ENCODE results near the gene SLCO2B1. TPM values are rescaled to one million over a fixed set of nuclear protein-coding genes. Genes with fewer than 3 reads are reported as not detected.

Gene SLCO2B1
- total RNA-seq, 1 experiment from 2014 or later = 277 TPM

GRCh38 chr11:75201771-75202170 lies 50.9 kb downstream of the SLCO2B1 start:
- Mint-ChIP-seq H3K4me1 (ENCODE audit: low read depth, unreplicated experiment) (peaks cover 16% of the 10 kb centered on the region), H3K9me3 (ENCODE audit: unreplicated experiment) (no peaks in the 10 kb centered on the region), H3K27ac (ENCODE audit: unreplicated experiment) (no peak overlapping the region), H3K4me3 (ENCODE audit: unreplicated experiment) (no peak overlapping the region), H3K36me3 (ENCODE audit: insufficient read depth, unreplicated experiment) (peaks cover 28% of the 10 kb centered on the region), H3K27me3 (ENCODE audit: insufficient read depth, unreplicated experiment) (no peaks in the 10 kb centered on the region)
- no TSS peak for BruUV-seq (replicated peaks)
- intact Hi-C loops (cut with micrococcal nuclease; ENCODE audit: unreplicated experiment) = no loop called here
- no peak overlapping the region for H3K4me3 ChIP-seq (ENCODE audit: low read depth, low read length)
- ChIA-PET POLR2A (interaction anchor here (2.1 kb wide), 1 partner anchor 42 kb away, joined by 13 read pairs; no protein-coding TSS in a partner anchor), CTCF (interaction anchor here (0.6 to 14.9 kb wide), 2 partner anchors 37 to 59 kb away, joined by 3 to 887 read pairs; no protein-coding TSS in a partner anchor)
- no peak for TF ChIP-seq CTCF (IDR thresholded peaks at IDR 0.05; ENCODE audit: insufficient read depth in 1 of 2, low read depth in 1 of 2, low read length in 1 of 2, severe bottlenecking in 1 of 2, unreplicated experiment in 1 of 2)
- DNase-seq = no peak
- H3K9me3 ChIP-seq = no peaks in the 10 kb centered on the region
- H3K36me3 ChIP-seq (ENCODE audit: control insufficient read depth, insufficient read depth, low read length) = peaks cover 15% of the 10 kb centered on the region
- H3K27me3 ChIP-seq (replicated peaks; ENCODE audit: control insufficient read depth, insufficient read depth, low read length) = no peaks in the 10 kb centered on the region
- peaks cover 26% of the 10 kb centered on the region for H3K4me1 ChIP-seq

- H3K9me3 ChIP-seq = no peaks in the 10 kb centered on the region
- Mint-ChIP-seq H3K4me1 (ENCODE audit: low read depth, unreplicated experiment) (peaks cover 16% of the 10 kb centered on the region), H3K27me3 (ENCODE audit: insufficient read depth, unreplicated experiment) (no peaks in the 10 kb centered on the region), H3K27ac (ENCODE audit: unreplicated experiment) (no peak overlapping the region), H3K36me3 (ENCODE audit: insufficient read depth, unreplicated experiment) (peaks cover 28% of the 10 kb centered on the region), H3K4me3 (ENCODE audit: unreplicated experiment) (no peak overlapping the region), H3K9me3 (ENCODE audit: unreplicated experiment) (no peaks in the 10 kb centered on the region)
- H3K36me3 ChIP-seq (ENCODE audit: control insufficient read depth, insufficient read depth, low read length) = peaks cover 15% of the 10 kb centered on the region
- H3K27me3 ChIP-seq (replicated peaks; ENCODE audit: control insufficient read depth, insufficient read depth, low read length) = no peaks in the 10 kb centered on the region
- TF ChIP-seq CTCF (IDR thresholded peaks at IDR 0.05; ENCODE audit: insufficient read depth in 1 of 2, low read depth in 1 of 2, low read length in 1 of 2, severe bottlenecking in 1 of 2, unreplicated experiment in 1 of 2) = no peak
- no peak for DNase-seq
- no peak overlapping the region for H3K4me3 ChIP-seq (ENCODE audit: low read depth, low read length)
- peaks cover 26% of the 10 kb centered on the region for H3K4me1 ChIP-seq
- ChIA-PET CTCF (interaction anchor here (0.6 to 14.9 kb wide), 4 partner anchors 37 to 60 kb away, joined by 3 to 887 read pairs (median 4); no protein-coding TSS in a partner anchor), POLR2A (interaction anchor here (2.1 kb wide), 1 partner anchor 42 kb away, joined by 13 read pairs; no protein-coding TSS in a partner anchor)
- intact Hi-C loops (cut with micrococcal nuclease; ENCODE audit: unreplicated experiment) = no loop called here
- BruUV-seq (replicated peaks) = no TSS peak
Observed at GRCh38 chr11:75202195-75202594, 51.3 kb downstream of the SLCO2B1 start.

GRCh38 chr11:75203138-75203537 lies 52.2 kb downstream of the SLCO2B1 start:
- Histone ChIP-seq H3K27me3 (replicated peaks; ENCODE audit: control insufficient read depth, insufficient read depth, low read length) (no peaks in the 10 kb centered on the region), H3K9me3 (no peaks in the 10 kb centered on the region), H3K4me3 (ENCODE audit: low read depth, low read length) (no peak overlapping the region), H3K4me1 (peaks cover 26% of the 10 kb centered on the region), H3K36me3 (ENCODE audit: control insufficient read depth, insufficient read depth, low read length) (peaks cover 15% of the 10 kb centered on the region)
- ChIA-PET CTCF (interaction anchor here (0.6 to 14.9 kb wide), 13 partner anchors 11 to 273 kb away, joined by 3 to 887 read pairs (median 4); partner anchors contain the start of gene SLCO2B1), POLR2A (interaction anchor here (0.8 to 2.1 kb wide), 5 partner anchors 43 to 62 kb away, joined by 3 to 13 read pairs (median 3); no protein-coding TSS in a partner anchor)
- H3K9me3 Mint-ChIP-seq (ENCODE audit: unreplicated experiment) = no peaks in the 10 kb centered on the region
- intact Hi-C loops (cut with micrococcal nuclease; ENCODE audit: unreplicated experiment) = no loop called here
- no peak overlapping the region for H3K27ac Mint-ChIP-seq (ENCODE audit: unreplicated experiment)
- H3K4me3 Mint-ChIP-seq (ENCODE audit: unreplicated experiment) = no peak overlapping the region
- no peak for DNase-seq
- no peaks in the 10 kb centered on the region for H3K27me3 Mint-ChIP-seq (ENCODE audit: insufficient read depth, unreplicated experiment)
- H3K36me3 Mint-ChIP-seq (ENCODE audit: insufficient read depth, unreplicated experiment) = peaks cover 28% of the 10 kb centered on the region
- H3K4me1 Mint-ChIP-seq (ENCODE audit: low read depth, unreplicated experiment) = peaks cover 16% of the 10 kb centered on the region
- TF ChIP-seq CTCF (IDR thresholded peaks at IDR 0.05; ENCODE audit: insufficient read depth in 1 of 2, low read depth in 1 of 2, low read length in 1 of 2, severe bottlenecking in 1 of 2, unreplicated experiment in 1 of 2) = no peak
- BruUV-seq (replicated peaks) = no TSS peak

All from Caco-2 (cell line).